GM23338 (cell line): Measurements from ENCODE around the gene DPH5. TPM values are rescaled to one million over a fixed set of nuclear protein-coding genes. Genes with fewer than 3 reads are reported as not detected.

Experiments
- ATAC-seq: fragments of 200-7000 bp; cut with Tn5 transposase; 3 replicates; pipeline ENCODE4 v1.9.1; 2020
- DNase-seq: peaks from one replicate; pipeline ENCODE4 v3.0.0-alpha.2; 2015; ENCODE audit warnings: low spot score
- H2AFZ ChIP-seq: fragments of 200-600 bp; sonication (generic); 2 replicates; pipeline ENCODE4 v1.8.0; 2016; ENCODE audit warnings: antibody characterized with exemption, mild to moderate bottlenecking, moderate library complexity
- H3F3A ChIP-seq: fragments of 200-600 bp; sonication (generic); replicated peaks from 2 replicates; pipeline ENCODE4 v1.8.0; 2017; ENCODE audit warnings: antibody characterized with exemption, mixed run types, low read depth
- H3K27ac ChIP-seq: fragments of 200-600 bp; sonication (generic); 2 replicates; pipeline ENCODE4 v1.6.1; 2016; ENCODE audit warnings: low read depth
- H3K27me3 ChIP-seq: fragments of 200-600 bp; sonication (generic); 2 replicates; pipeline ENCODE4 v1.8.0; 2016; ENCODE audit warnings: mild to moderate bottlenecking, mixed run types, moderate library complexity; ENCODE audit not compliant: insufficient read depth
- H3K36me3 ChIP-seq: fragments of 200-600 bp; sonication (generic); 2 replicates; pipeline ENCODE4 v1.8.0; 2016; ENCODE audit warnings: mild to moderate bottlenecking; ENCODE audit not compliant: insufficient read depth
- H3K4me1 ChIP-seq: fragments of 200-600 bp; sonication (generic); 2 replicates; pipeline ENCODE4 v1.8.0; 2016; ENCODE audit warnings: mild to moderate bottlenecking, moderate library complexity; ENCODE audit not compliant: insufficient read depth
- H3K4me2 ChIP-seq: fragments of 200-600 bp; sonication (generic); 2 replicates; pipeline ENCODE4 v1.7.1; 2017; ENCODE audit warnings: mixed run types
- H3K4me3 ChIP-seq: fragments of 200-600 bp; sonication (generic); 2 replicates; pipeline ENCODE4 v1.6.1; 2016; ENCODE audit warnings: mixed run types
- H3K79me2 ChIP-seq: fragments of 200-600 bp; sonication (generic); replicated peaks from 2 replicates; pipeline ENCODE4 v1.8.0; 2017; ENCODE audit warnings: mild to moderate bottlenecking; ENCODE audit not compliant: insufficient read depth
- H3K9me2 ChIP-seq: fragments of 200-600 bp; sonication (generic); 2 replicates; pipeline ENCODE4 v1.8.0; 2017; ENCODE audit not compliant: insufficient read depth
- H4K20me1 ChIP-seq: fragments of 200-600 bp; sonication (generic); replicated peaks from 2 replicates; pipeline ENCODE4 v1.8.0; 2017; ENCODE audit warnings: mild to moderate bottlenecking; ENCODE audit not compliant: insufficient read depth
- H3K27ac Mint-ChIP-seq: 2 replicates; pipeline ENCODE4 v1.8.0; 2020; ENCODE audit warnings: inconsistent platforms, mild to moderate bottlenecking, moderate library complexity, mixed read lengths
- H3K27me3 Mint-ChIP-seq: 3 replicates; pipeline ENCODE4 v1.8.0; 2022; ENCODE audit warnings: low read depth, mild to moderate bottlenecking, moderate library complexity, mixed read lengths, inconsistent platforms; ENCODE audit not compliant: insufficient read depth, poor library complexity
- H3K36me3 Mint-ChIP-seq: 3 replicates; pipeline ENCODE4 v1.8.0; 2021; ENCODE audit warnings: low read depth, mild to moderate bottlenecking, inconsistent platforms, moderate library complexity, mixed read lengths
- H3K4me1 Mint-ChIP-seq: 3 replicates; pipeline ENCODE4 v1.8.0; 2020; ENCODE audit warnings: mild to moderate bottlenecking, inconsistent platforms, mixed read lengths
- H3K4me3 Mint-ChIP-seq: 3 replicates; pipeline ENCODE4 v1.8.0; 2021; ENCODE audit warnings: moderate library complexity, mild to moderate bottlenecking, inconsistent platforms, mixed read lengths
- H3K9me3 Mint-ChIP-seq: 3 replicates; pipeline ENCODE4 v1.8.0; 2020; ENCODE audit warnings: moderate library complexity, mild to moderate bottlenecking, inconsistent platforms, mixed read lengths
- CREB1 ChIP-seq: fragments of 250-450 bp; sonication (Bioruptor Pico); IDR thresholded peaks from 2 replicates; pipeline ENCODE4 v1.5.0; 2020; ENCODE audit warnings: low read depth, mild to moderate bottlenecking, moderate library complexity
- CTCF ChIP-seq, 2 experiments: fragments of 200-600 bp in 1 of 2; sonication (generic) in 1 of 2; conservative IDR thresholded peaks; 2 replicates each; pipeline versions ENCODE4 v1.5.1 to v1.6.1; 2016 to 2017; ENCODE audit warnings: antibody characterized with exemption in 2 of 2, low read depth in 2 of 2, mild to moderate bottlenecking in 2 of 2, moderate library complexity in 1 of 2
- ETS1 ChIP-seq: IDR thresholded peaks from 2 replicates; pipeline ENCODE4 v1.6.1; 2016; ENCODE audit warnings: antibody characterized with exemption
- EZH2 ChIP-seq: fragments of 200-600 bp; sonication (generic); IDR thresholded peaks from one replicate; pipeline ENCODE4 v1.8.0; 2017; ENCODE audit warnings: antibody characterized with exemption, mild to moderate bottlenecking, low read depth; ENCODE audit not compliant: unreplicated experiment
- EZH2phosphoT487 ChIP-seq: fragments of 200-600 bp; sonication (generic); IDR thresholded peaks from one replicate; pipeline ENCODE4 v1.8.1; 2018; ENCODE audit warnings: antibody characterized with exemption; ENCODE audit not compliant: unreplicated experiment
- JUNB ChIP-seq: IDR thresholded peaks from one replicate; pipeline ENCODE4 v1.6.1; 2016; ENCODE audit warnings: antibody characterized with exemption; ENCODE audit not compliant: unreplicated experiment
- NANOG ChIP-seq: IDR thresholded peaks from 2 replicates; pipeline ENCODE4 v1.6.1; 2016; ENCODE audit warnings: antibody characterized with exemption, borderline replicate concordance
- POLR2AphosphoS5 ChIP-seq: IDR thresholded peaks from 2 replicates; pipeline ENCODE4 v1.6.1; 2016; ENCODE audit warnings: antibody characterized with exemption, low read depth
- REST ChIP-seq: IDR thresholded peaks from one replicate; pipeline ENCODE4 v1.6.1; 2018; ENCODE audit warnings: antibody characterized with exemption; ENCODE audit not compliant: unreplicated experiment
- STAT1 ChIP-seq: IDR thresholded peaks from one replicate; pipeline ENCODE4 v1.6.1; 2016; ENCODE audit warnings: antibody characterized with exemption; ENCODE audit not compliant: unreplicated experiment
- ZNF114 ChIP-seq: fragments of 250-450 bp; sonication (Bioruptor Pico); IDR thresholded peaks from 2 replicates; pipeline ENCODE4 v1.5.0; 2020; ENCODE audit warnings: mild to moderate bottlenecking, moderate library complexity
- ZNF331 ChIP-seq: fragments of 250-450 bp; sonication (Bioruptor Pico); IDR thresholded peaks from 2 replicates; pipeline ENCODE4 v1.5.0; 2020; ENCODE audit warnings: low read depth, mild to moderate bottlenecking, moderate library complexity
- ZNF462 ChIP-seq: fragments of 250-450 bp; sonication (Bioruptor Pico); IDR thresholded peaks from 2 replicates; pipeline ENCODE4 v1.5.0; 2020; ENCODE audit warnings: mild to moderate bottlenecking, moderate library complexity
- polyA plus RNA-seq: library from polyadenylated mRNA; unstranded; fragments of >200 nt; fragmentation: Nextera tagmentation; extraction: Ambion mirVana; gene quantifications from 2 replicates; pipeline ENCODE4 v1.2.1, GENCODE V29; 2016
- total RNA-seq: library from RNA; depleted of rRNA; stranded (reverse); fragments of >200 nt; shearing (Covaris generic); gene quantifications from 2 replicates; pipeline ENCODE4 v1.2.3, GENCODE V29; 2014

Gene DPH5
- total and polyA plus RNA-seq, 2 experiments from 2014 or later = 50.6 to 53.5 TPM

GRCh38 chr1:101022294-101022693 lies 3.3 kb downstream of the DPH5 start:
- H2AFZ ChIP-seq = no peak overlapping the region
- peaks cover 36% of the 10 kb centered on the region for H3K79me2 ChIP-seq
- H3K4me3 ChIP-seq = 0 out of 2 replicates have a peak overlapping the region, but pooled peaks have one; percentile 0
- Mint-ChIP-seq H3K27me3 (no peaks in the 10 kb centered on the region), H3K9me3 (no peaks in the 10 kb centered on the region), H3K4me1 (peaks cover 28% of the 10 kb centered on the region), H3K27ac (no peak overlapping the region; the same call in 1 of the 2 replicates), H3K36me3 (peaks cover 26% of the 10 kb centered on the region), H3K4me3 (no peak overlapping the region)
- H3F3A ChIP-seq = no peaks in the 10 kb centered on the region
- peaks cover 27% of the 10 kb centered on the region for H3K4me1 ChIP-seq
- H4K20me1 ChIP-seq = no peaks in the 10 kb centered on the region
- no peaks in the 10 kb centered on the region for H3K27me3 ChIP-seq
- H3K9me2 ChIP-seq = no peaks in the 10 kb centered on the region
- ATAC-seq (no peak), DNase-seq (peak; percentile 47)
- peak overlapping the region; percentile 6; the same call in 1 of the 2 replicates for H3K27ac ChIP-seq
- peaks cover 4% of the 10 kb centered on the region; the same call in 1 of the 2 replicates for H3K36me3 ChIP-seq
- H3K4me2 ChIP-seq = peak overlapping the region; percentile 62
- TF ChIP-seq CTCF (conservative IDR thresholded peaks at IDR 0.05; ENCODE audit: low read depth in 2 of 2) (no peak), ETS1 (no peak), POLR2AphosphoS5 (no peak), ZNF114 (CRISPR knock-in tag) (no peak), EZH2phosphoT487 (no peak), JUNB (no peak), EZH2 (no peak), ZNF331 (CRISPR knock-in tag) (no peak), ZNF462 (CRISPR knock-in tag) (no peak), CREB1 (CRISPR knock-in tag) (no peak), REST (no peak), NANOG (no peak), STAT1 (no peak)
